A549 treated with AZD9567 at 1 μM for 4 hours (cell line): ENCODE measurements around the gene KCNG4. TPM values are rescaled to one million over a fixed set of nuclear protein-coding genes. Genes with fewer than 3 reads are reported as not detected.

Source experiments
- total RNA-seq: library from RNA; stranded (reverse); fragments of 200-300 nt; extraction: Qiagen RNA extraction; gene quantifications from 5 replicates; pipeline ENCODE4 v1.2.3, GENCODE V29; 2022; ENCODE audit not compliant: insufficient read depth

Gene KCNG4
- total RNA-seq: 0.02 TPM in 1 of 5 replicates, not detected in the others

DNA sequence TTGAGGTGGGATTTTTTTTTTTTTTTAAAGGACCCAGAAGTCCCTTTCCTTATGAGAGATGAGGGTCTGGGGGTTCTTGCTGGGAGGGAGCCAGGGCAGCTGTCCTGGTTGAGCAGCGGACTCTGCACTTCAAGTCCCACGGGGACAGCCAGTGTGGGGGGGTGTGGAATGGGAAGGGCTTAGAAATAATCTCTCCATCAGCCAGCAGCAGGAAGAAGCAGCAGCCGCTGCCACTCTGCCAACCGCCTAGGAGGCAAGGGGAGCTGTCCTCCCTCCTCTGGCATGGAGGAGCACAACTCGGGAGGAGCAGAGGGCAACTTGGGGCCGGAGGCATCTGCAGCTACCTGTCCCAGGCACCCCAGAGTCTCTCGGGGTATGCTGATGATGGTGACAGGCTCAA is at the start of gene KCNG4:
TSS of gene KCNG4 (minus strand) at position 104 of the 400 bp plus-strand sequence. CDS start 2,527 bp downstream, outside the sequence.

DNA sequence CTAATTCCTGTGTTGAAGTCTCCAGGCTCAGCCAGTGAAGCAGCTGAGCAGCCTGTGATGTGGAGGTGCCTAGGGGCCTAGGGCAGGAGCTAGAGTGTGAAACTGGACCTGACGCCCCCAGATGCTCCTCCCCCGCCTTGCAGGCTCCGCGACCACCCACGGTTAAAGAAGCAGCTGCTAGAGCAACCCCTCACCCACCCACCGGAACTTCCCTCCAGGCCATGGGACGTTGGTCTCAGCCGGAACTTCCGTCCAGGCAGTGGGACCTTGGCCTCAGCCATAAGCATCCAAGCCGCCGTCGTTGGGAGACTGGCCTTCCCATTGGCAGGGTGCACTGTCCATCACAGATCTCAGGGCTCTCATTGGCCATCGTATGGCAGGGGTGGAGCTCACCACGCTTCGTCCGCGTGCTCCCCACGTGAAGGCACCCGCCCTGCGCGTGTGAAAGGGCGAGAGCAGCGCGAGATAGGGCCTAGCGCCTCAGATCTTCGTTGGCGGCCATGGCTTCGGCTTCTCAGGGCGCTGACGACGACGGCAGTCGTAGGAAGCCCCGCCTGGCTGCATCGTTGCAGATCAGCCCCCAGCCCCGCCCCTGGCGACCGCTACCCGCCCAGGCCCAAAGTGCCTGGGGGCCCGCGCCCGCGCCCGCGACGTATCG is 49.0 kb downstream of the KCNG4 start, which contains the start of gene ADAD2:
TSS of gene ADAD2 (plus strand) at position 427 of the 658 bp plus-strand sequence. CDS start at position 501, 74 bp downstream.

GRCh38 chr16:84186685-84187437 is 53.0 kb downstream of the KCNG4 start, which contains the start of gene TAF1C:
Gene TAF1C, minus strand, starts transcription at chr16:84187057. Its CDS starts 2,069 bp downstream, at chr16:84184988.

Other genes starting within 250 kb of the KCNG4 start
- not detected in 5 replicates for gene SLC38A8, start 197.2 kb downstream of the KCNG4 start, total RNA-seq
- gene MBTPS1, start 123.1 kb downstream of the KCNG4 start, total RNA-seq: 40.6 to 52.6 TPM (median 44.6 TPM) in 5 replicates
- 19.4 to 22.2 TPM (median 21.4 TPM) in 5 replicates for gene HSDL1, start 94.8 kb downstream of the KCNG4 start, total RNA-seq
- 0.20 to 0.38 TPM (median 0.32 TPM) in 4 of 5 replicates, not detected in the other for gene DNAAF1, start 94.7 kb downstream of the KCNG4 start, total RNA-seq
- gene TAF1C, start 53.0 kb downstream of the KCNG4 start, total RNA-seq: 17.7 to 39.9 TPM (median 32.8 TPM) in 5 replicates
- gene ADAD2, start 48.9 kb downstream of the KCNG4 start, total RNA-seq: 0.06 to 0.13 TPM in 2 of 5 replicates, not detected in the others
- not detected in 5 replicates for gene WFDC1, start 54.9 kb upstream of the KCNG4 start, total RNA-seq
- gene ATP2C2, start 128.5 kb upstream of the KCNG4 start, total RNA-seq: 0.07 to 0.46 TPM (median 0.13 TPM) in 3 of 5 replicates, not detected in the others